Muscle layer of colon (tissue), 2 donors: ENCODE results near the gene TTI1.

ENCODE experiments used
- H3K27ac ChIP-seq: one replicate; pipeline ENCODE4 v1.7.0; 2013; ENCODE audit warnings: low read depth, mild to moderate bottlenecking, low read length, moderate library complexity
- H3K27me3 ChIP-seq, 2 donors: one replicate each; pipeline ENCODE4 v1.7.0; 2013; ENCODE audit warnings: low read length in 2 of 2, mild to moderate bottlenecking in 2 of 2; ENCODE audit not compliant: insufficient read depth in 2 of 2, control insufficient read depth in 1 of 2
- H3K36me3 ChIP-seq: one replicate; pipeline ENCODE4 v1.7.0; 2013; ENCODE audit warnings: mild to moderate bottlenecking, low read length; ENCODE audit not compliant: insufficient read depth
- H3K4me1 ChIP-seq: one replicate; pipeline ENCODE4 v1.7.0; 2013; ENCODE audit warnings: mild to moderate bottlenecking, low read length; ENCODE audit not compliant: insufficient read depth
- H3K4me3 ChIP-seq, 2 donors: one replicate each; pipeline ENCODE4 v1.7.0; 2013; ENCODE audit warnings: low read length in 2 of 2, low read depth in 1 of 2, mild to moderate bottlenecking in 1 of 2, moderate library complexity in 1 of 2
- H3K9ac ChIP-seq: one replicate; pipeline ENCODE4 v1.7.0; 2013; ENCODE audit warnings: low read length
- H3K9me3 ChIP-seq: one replicate; pipeline ENCODE4 v1.7.0; 2013; ENCODE audit warnings: mild to moderate bottlenecking, low read length
- donor health status: abdominal sarcoma.
- donor health status: Adenocarcinoma of cecum.

TTI1 gene

DNA sequence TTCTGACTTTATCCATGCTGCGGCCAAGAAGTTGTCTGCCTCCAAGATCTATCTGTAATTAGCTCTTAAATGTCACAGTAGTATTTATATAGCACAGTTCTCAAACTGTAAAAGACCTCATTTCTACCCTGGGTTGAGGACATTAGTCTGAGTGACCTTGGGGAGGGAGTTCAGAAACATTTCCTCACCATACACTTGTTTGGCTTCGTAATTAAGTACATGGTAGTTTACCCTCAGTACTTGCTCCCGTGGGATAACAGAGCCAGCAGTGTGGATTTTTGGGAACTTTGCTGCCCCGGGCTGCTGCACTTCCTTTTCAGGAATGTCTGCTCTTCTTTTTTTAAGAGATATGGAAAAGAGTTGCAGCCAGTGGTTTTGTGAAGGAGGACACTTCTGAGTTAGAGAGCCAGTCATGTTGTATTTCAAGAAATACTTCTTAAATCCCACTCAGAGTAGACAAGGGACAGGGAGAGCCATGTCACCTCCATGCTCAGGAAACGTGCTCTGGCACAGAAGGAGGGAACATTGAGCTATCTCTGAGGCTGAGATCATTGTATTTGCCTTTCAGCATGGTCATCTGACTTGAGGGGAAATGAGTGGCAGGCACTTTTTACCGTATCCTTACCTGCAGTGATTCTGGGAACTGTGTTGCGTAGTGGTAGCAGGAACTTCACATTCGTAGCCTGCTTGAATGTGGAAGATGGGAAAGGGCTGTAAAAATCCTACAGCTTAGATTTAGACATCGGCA lies 33.9 kb upstream of the TTI1 start:
- H3K27ac ChIP-seq: no peak overlapping the region
- H3K36me3 ChIP-seq: peaks cover 65% of the 10 kb centered on the region
- no peak overlapping the region for H3K9ac ChIP-seq
- H3K4me1 ChIP-seq: no peaks in the 10 kb centered on the region
- no peak overlapping the region for H3K4me3 ChIP-seq
- no peaks in the 10 kb centered on the region for H3K27me3 ChIP-seq
- H3K9me3 ChIP-seq: no peaks in the 10 kb centered on the region

DNA sequence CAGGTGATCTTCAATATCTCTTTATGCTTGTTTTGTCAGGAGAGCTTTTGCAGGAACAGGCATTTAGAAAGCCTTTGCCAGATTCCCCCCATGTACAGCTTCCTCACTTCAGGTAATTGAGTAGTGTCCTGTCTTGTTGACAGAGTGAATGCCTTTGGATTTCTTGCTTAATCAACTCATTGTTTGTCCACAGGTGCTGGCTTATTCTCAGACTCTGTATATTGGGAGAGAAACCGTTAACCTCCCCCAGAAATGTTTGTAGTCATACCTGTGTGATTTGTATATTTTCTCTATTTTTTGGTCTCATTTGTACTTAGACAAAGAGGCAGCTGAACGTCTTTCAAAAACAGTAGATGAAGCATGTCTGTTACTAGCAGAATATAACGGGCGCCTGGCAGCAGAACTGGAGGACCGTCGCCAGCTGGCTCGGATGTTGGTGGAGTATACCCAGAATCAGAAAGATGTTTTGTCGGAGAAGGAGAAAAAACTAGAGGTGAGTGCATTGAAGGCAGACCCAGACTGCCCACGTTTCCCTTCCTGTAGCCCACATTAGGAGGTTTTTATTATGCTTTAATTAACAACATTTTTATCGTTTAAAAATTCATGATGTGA lies 32.6 kb upstream of the TTI1 start:
- Histone ChIP-seq H3K27ac (no peak overlapping the region), H3K9ac (no peak overlapping the region), H3K4me3 (no peak overlapping the region), H3K27me3 (no peaks in the 10 kb centered on the region), H3K36me3 (peaks cover 62% of the 10 kb centered on the region), H3K9me3 (no peaks in the 10 kb centered on the region), H3K4me1 (no peaks in the 10 kb centered on the region)

DNA sequence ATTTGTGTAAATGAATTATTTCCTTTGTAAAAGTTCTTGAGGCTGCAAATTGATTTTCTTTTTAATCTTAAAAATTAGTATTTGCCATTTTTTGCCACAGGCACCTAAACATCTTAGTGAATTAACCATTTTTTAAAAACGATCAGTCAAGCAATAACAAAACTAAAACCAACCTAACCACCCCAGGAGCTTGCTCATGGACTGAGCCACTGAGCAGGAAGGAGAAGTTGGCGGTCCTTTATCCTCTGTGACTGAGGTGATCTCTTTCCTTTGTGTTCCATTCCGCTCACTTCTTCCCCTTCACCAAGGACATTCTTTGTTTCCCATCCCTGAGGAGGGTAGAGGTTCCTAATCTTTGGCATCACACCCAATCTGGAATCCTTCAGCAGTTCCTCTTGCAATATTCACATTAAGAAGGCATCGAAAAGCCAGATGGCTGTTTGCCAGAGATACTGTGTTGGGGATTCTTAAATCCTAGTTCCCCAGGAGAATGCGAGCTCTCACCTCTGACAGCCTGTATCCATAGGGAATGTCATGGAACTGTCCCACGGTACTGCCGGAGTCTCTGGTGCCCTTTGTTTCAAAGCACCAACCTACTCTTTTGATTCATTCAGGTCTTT lies 30.8 kb upstream of the TTI1 start:
- Histone ChIP-seq H3K9ac (no peak overlapping the region), H3K27me3 (no peaks in the 10 kb centered on the region), H3K27ac (no peak overlapping the region), H3K36me3 (peaks cover 73% of the 10 kb centered on the region), H3K4me1 (no peaks in the 10 kb centered on the region), H3K4me3 (no peak overlapping the region), H3K9me3 (no peaks in the 10 kb centered on the region)

GRCh38 chr20:38062890-38063289 lies 29.6 kb upstream of the TTI1 start:
- no peaks in the 10 kb centered on the region for H3K27me3 ChIP-seq
- H3K9me3 ChIP-seq: no peaks in the 10 kb centered on the region
- H3K4me1 ChIP-seq: no peaks in the 10 kb centered on the region
- H3K4me3 ChIP-seq: no peak overlapping the region
- H3K27ac ChIP-seq: no peak overlapping the region
- H3K36me3 ChIP-seq: peaks cover 72% of the 10 kb centered on the region
- H3K9ac ChIP-seq: no peak overlapping the region

DNA sequence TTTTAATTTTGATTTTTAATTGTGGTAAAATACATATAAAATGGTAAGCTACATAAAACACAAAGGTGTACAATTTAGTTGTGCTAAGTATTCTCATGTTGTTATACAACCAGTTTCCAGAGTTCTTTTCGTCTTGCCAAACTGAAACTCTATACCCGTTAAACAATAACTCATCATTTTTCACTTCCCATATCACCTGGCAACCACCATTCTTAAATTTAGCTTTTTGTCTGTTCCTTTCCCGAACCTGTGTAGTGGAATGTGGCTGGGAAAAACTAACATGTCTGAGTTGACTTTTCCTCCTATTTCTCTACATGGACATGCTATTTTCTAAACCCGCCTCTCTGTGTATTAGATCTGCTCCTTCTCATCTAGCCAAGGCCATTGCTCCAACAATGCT lies 27.9 kb upstream of the TTI1 start:
- peaks cover 71% of the 10 kb centered on the region for H3K36me3 ChIP-seq
- no peaks in the 10 kb centered on the region for H3K27me3 ChIP-seq
- H3K27ac ChIP-seq: no peak overlapping the region
- H3K4me1 ChIP-seq: no peaks in the 10 kb centered on the region
- no peak overlapping the region for H3K9ac ChIP-seq
- no peak overlapping the region for H3K4me3 ChIP-seq
- no peaks in the 10 kb centered on the region for H3K9me3 ChIP-seq

DNA sequence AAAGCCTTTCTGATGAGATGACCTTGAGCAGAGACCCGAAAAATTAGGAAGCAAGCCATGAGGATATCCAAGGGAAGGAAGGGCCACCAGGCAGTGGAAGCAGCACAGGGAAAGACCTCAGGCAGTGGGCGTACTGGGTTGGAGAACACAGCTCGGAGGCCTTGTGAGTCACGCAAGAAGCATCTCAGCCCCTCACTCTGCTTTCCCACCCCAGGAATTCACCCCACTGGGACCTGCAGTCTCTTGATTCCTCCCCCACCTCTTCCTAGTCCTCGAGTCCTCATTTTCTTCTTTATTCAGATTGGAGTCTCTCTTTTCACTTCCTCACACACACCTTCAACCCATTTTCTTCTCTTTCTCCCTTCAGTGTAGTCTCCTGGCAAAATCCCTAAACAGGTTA lies 27.3 kb upstream of the TTI1 start:
- Histone ChIP-seq H3K4me1 (no peaks in the 10 kb centered on the region), H3K9ac (no peak overlapping the region), H3K36me3 (peaks cover 71% of the 10 kb centered on the region), H3K9me3 (no peaks in the 10 kb centered on the region), H3K27ac (no peak overlapping the region), H3K27me3 (no peaks in the 10 kb centered on the region), H3K4me3 (no peak overlapping the region)

GRCh38 chr20:38059832-38060231 lies 26.6 kb upstream of the TTI1 start:
- H3K4me3 ChIP-seq: no peak overlapping the region
- H3K9me3 ChIP-seq: no peaks in the 10 kb centered on the region
- H3K27me3 ChIP-seq: no peaks in the 10 kb centered on the region
- H3K9ac ChIP-seq: no peak overlapping the region
- no peak overlapping the region for H3K27ac ChIP-seq
- no peaks in the 10 kb centered on the region for H3K4me1 ChIP-seq
- H3K36me3 ChIP-seq: peaks cover 73% of the 10 kb centered on the region

- Histone ChIP-seq H3K27me3 (no peaks in the 10 kb centered on the region), H3K27ac (no peak overlapping the region), H3K9ac (no peak overlapping the region), H3K36me3 (peaks cover 58% of the 10 kb centered on the region), H3K9me3 (no peaks in the 10 kb centered on the region), H3K4me3 (no peak overlapping the region), H3K4me1 (no peaks in the 10 kb centered on the region)
Observed at GRCh38 chr20:38057351-38057972, 24.2 kb upstream of the TTI1 start.

DNA sequence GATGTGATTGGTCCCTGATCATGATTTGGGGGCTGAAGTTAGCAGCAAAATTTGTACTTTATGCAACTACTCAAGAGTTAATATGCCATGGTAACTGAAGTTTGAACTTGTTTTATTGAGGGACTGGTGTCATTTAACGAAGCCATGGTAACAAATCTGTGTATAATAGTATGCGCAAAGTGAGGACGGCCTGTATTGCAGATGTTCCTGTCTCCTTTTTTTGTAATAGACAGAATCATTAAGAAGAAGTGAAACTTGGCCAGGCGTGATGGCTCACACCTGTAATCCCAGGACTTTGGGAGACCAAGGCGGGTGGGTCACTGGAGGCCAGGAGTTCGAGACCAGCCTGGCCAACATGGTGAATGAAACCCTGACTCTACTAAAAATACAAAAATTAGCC lies 22.6 kb upstream of the TTI1 start:
- no peaks in the 10 kb centered on the region for H3K9me3 ChIP-seq
- H3K4me1 ChIP-seq: no peaks in the 10 kb centered on the region
- no peaks in the 10 kb centered on the region for H3K27me3 ChIP-seq
- no peak overlapping the region for H3K27ac ChIP-seq
- H3K36me3 ChIP-seq: peaks cover 46% of the 10 kb centered on the region
- no peak overlapping the region for H3K4me3 ChIP-seq
- no peak overlapping the region for H3K9ac ChIP-seq

DNA sequence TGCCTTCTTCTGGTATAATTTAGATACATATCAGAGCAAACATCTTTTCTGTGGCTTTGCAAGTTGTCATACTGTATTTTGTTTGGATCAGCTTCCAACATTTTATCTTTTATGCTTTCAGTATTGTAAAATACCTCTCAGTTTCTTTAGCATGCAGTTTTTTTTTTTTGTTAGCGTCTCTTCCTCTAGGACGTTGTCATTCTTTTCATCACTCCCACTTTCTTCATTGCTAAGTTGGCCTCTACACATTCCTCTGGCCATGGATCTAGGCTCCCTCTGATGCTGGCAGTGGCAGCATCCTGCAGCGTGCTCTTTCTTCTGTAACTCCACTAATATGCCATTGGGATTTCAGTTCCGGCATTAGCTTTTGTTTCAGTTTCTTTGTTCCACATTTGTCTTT lies 22.0 kb upstream of the TTI1 start:
- Histone ChIP-seq H3K9me3 (no peaks in the 10 kb centered on the region), H3K4me1 (no peaks in the 10 kb centered on the region), H3K27me3 (no peaks in the 10 kb centered on the region), H3K4me3 (no peak overlapping the region), H3K9ac (no peak overlapping the region), H3K36me3 (peaks cover 44% of the 10 kb centered on the region), H3K27ac (no peak overlapping the region)

DNA sequence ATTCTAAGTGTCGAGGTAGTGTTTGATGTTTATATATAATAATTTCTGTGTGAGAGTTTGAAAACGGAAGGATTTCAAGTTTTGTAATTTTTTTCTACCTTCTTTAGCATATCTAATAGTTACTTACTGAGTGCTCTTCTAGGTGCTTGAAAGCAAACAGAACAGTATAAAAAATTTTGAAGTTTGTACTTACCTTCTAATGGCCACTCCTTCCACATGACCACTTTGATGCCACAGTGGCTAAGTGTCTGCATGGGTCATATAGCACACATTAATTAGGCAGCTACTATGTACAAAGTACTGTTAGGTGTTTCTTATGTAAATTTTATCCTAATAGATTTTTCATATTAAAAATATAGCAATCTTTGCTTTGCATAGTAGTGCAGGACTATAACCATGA lies 21.4 kb upstream of the TTI1 start:
- H3K27ac ChIP-seq: no peak overlapping the region
- no peaks in the 10 kb centered on the region for H3K4me1 ChIP-seq
- no peaks in the 10 kb centered on the region for H3K27me3 ChIP-seq
- no peak overlapping the region for H3K9ac ChIP-seq
- H3K36me3 ChIP-seq: peaks cover 44% of the 10 kb centered on the region
- no peaks in the 10 kb centered on the region for H3K9me3 ChIP-seq
- no peak overlapping the region for H3K4me3 ChIP-seq
